ENCODE measurements around the gene SORCS2. TPM values are rescaled to one million over a fixed set of nuclear protein-coding genes. Genes with fewer than 3 reads are reported as not detected.

Gene SORCS2
- total and polyA plus RNA-seq, 2 of the 13 experiments (the other 11 are each of a cell fraction or from before 2014, with no cell fraction given) = 0.82 to 1.0 TPM

GRCh38 chr4:7655511-7656243, 463.3 kb downstream of the SORCS2 start:
- Histone ChIP-seq H3K4me1 (ENCODE audit: insufficient read depth, low read length) (peaks cover 31% of the 10 kb centered on the region), H2AFZ (ENCODE audit: low read length) (no peak overlapping the region), H3K27me3 (ENCODE audit: control insufficient read depth in 1 of 2, insufficient read depth in 2 of 2, low read length in 2 of 2) (no peaks in the 10 kb centered on the region), H3K4me3 (replicated peaks in 1 of 3; ENCODE audit: insufficient read depth in 1 of 3, low read depth in 2 of 3, low read length in 3 of 3) (no peak overlapping the region), H3K9ac (ENCODE audit: insufficient read depth, low read depth, low read length) (no peak overlapping the region), H4K20me1 (ENCODE audit: insufficient read depth, low read length) (no peaks in the 10 kb centered on the region), H3K36me3 (replicated peaks in 1 of 2; ENCODE audit: control insufficient read depth in 1 of 2, insufficient read depth in 2 of 2, low read length in 2 of 2) (no peaks in the 10 kb centered on the region), H3K9me3 (ENCODE audit: low read length) (no peaks in the 10 kb centered on the region), H3K27ac (ENCODE audit: extremely low read length, insufficient read depth, low read length) (no peak overlapping the region), H3K4me2 (ENCODE audit: low read depth, low read length) (no peak overlapping the region), H3K79me2 (ENCODE audit: insufficient read depth, low read length) (no peaks in the 10 kb centered on the region)
- WGBS (ENCODE audit: low lambda C conversion rate) = 87% methylated on average over 12 of the region's 32 CpGs
- ChIA-PET POLR2A (no interaction called here), CTCF (ENCODE audit: low intra/inter-chr PET ratio, low total read pairs) (no interaction called here)
- DNase-seq (ENCODE audit: low spot score) (no peak), ATAC-seq (no peak), FAIRE-seq (no peak)
- TF ChIP-seq NFKB2 (CRISPR knock-in tag; IDR thresholded peaks at IDR 0.05; ENCODE audit: borderline replicate concordance) = no peak
- no peak for TF ChIP-seq ZNF317 (CRISPR knock-in tag; IDR thresholded peaks at IDR 0.05)
- no peak for TF ChIP-seq ZNF512B (CRISPR knock-in tag; IDR thresholded peaks at IDR 0.05; ENCODE audit: borderline replicate concordance)
- no peak for TF ChIP-seq ZNF792 (CRISPR knock-in tag; IDR thresholded peaks at IDR 0.05)
- TF ChIP-seq CENPT (CRISPR knock-in tag; IDR thresholded peaks at IDR 0.05; ENCODE audit: low read depth) = no peak
- no peak for TF ChIP-seq ZHX2 (IDR thresholded peaks at IDR 0.05; ENCODE audit: low read depth)
- no peak for TF ChIP-seq ZHX2 (CRISPR knock-in tag; IDR thresholded peaks at IDR 0.05; ENCODE audit: borderline replicate concordance)
- TF ChIP-seq ZSCAN9 (CRISPR knock-in tag; IDR thresholded peaks at IDR 0.05; ENCODE audit: borderline replicate concordance) = no peak
- TF ChIP-seq ZMYM4 (CRISPR knock-in tag; IDR thresholded peaks at IDR 0.05) = no peak
- no peak for TF ChIP-seq ZBTB25 (CRISPR knock-in tag; IDR thresholded peaks at IDR 0.05)
- TF ChIP-seq PITX1 (CRISPR knock-in tag; IDR thresholded peaks at IDR 0.05) = no peak
- no peak for TF ChIP-seq SATB2 (CRISPR knock-in tag; IDR thresholded peaks at IDR 0.05)
- no peak for TF ChIP-seq ZNF784 (CRISPR knock-in tag; IDR thresholded peaks at IDR 0.05; ENCODE audit: borderline replicate concordance)
- TF ChIP-seq ZNF383 (CRISPR knock-in tag; IDR thresholded peaks at IDR 0.05; ENCODE audit: borderline replicate concordance) = no peak
- no peak for TF ChIP-seq KLF6 (CRISPR knock-in tag; IDR thresholded peaks at IDR 0.05)
- in situ Hi-C loops (cut with HindIII; ENCODE audit: extremely low pct_ligation_motif_present, low pct_unique_long_range_greater_than_20kb) = no loop called here
- intact Hi-C loops (cut with micrococcal nuclease; ENCODE audit: unreplicated experiment) = no loop called here
- no TSS peak for BruUV-seq (replicated peaks)
